HCT116 (cell line): ENCODE measurements around the gene DLG2. TPM values are rescaled to one million over a fixed set of nuclear protein-coding genes. Genes with fewer than 3 reads are reported as not detected.

ENCODE experiments used
- ATAC-seq: fragments of 200-7000 bp; cut with Tn5 transposase; 2 replicates; pipeline ENCODE4 v1.9.1; 2020; ENCODE audit warnings: mild to moderate bottlenecking, moderate library complexity
- BruUV-seq: library from RNA; stranded (reverse); fragments of 400-500 nt; replicated peaks from 2 replicates; lab custom pipeline; 2021; lab: Mats Ljungman, UMichigan
- CTCF ChIA-PET: fragments of 300-600 bp; sonication (Branson Sonifier 250); formaldehyde crosslinking; loops from one replicate; lab custom pipeline; 2021; ENCODE audit warnings: antibody characterized with exemption; lab: Charles Lee
- POLR2A ChIA-PET: fragments of 300-600, 350-600 bp; sonication (Branson Sonifier 250); formaldehyde crosslinking; loops from one replicate; lab custom pipeline; 2021; ENCODE audit warnings: antibody characterized with exemption; lab: Charles Lee
- RAD21 ChIA-PET, 2 experiments: fragments of 300-600 bp; sonication (Branson Sonifier 250); formaldehyde crosslinking; loops; one replicate each; lab custom pipeline; 2023; ENCODE audit warnings: low total read pairs in 2 of 2; ENCODE audit not compliant: uncharacterized antibody in 2 of 2, unreplicated experiment in 2 of 2, low non-redundant PET in 1 of 2; lab: Charles Lee
- DNase-seq: peaks from one replicate; pipeline ENCODE4 v3.0.0-alpha.2; 2010; ENCODE audit warnings: low read depth, low spot score
- H2AFZ ChIP-seq: fragments of 200-600 bp; shearing (Covaris generic), sonication (generic); 2 replicates; pipeline ENCODE4 v1.6.1; 2017; ENCODE audit warnings: low read depth, mixed run types, mixed read lengths, antibody characterized with exemption, low read length; ENCODE audit not compliant: poor library complexity, severe bottlenecking
- H3K27ac ChIP-seq: 2 replicates; pipeline ENCODE4 v1.5.1; 2012; ENCODE audit warnings: low read depth, low read length
- H3K27me3 ChIP-seq: fragments of 200-600 bp; sonication (generic); 2 replicates; pipeline ENCODE4 v1.6.1; 2016; ENCODE audit warnings: mixed run types, low read length, mixed read lengths; ENCODE audit not compliant: insufficient read depth
- H3K36me3 ChIP-seq, 2 experiments: fragments of 200-500 bp in 1 of 2; fragments of 200-600 bp in 1 of 2; sonication (Bioruptor generic) in 1 of 2; sonication (generic) in 1 of 2; 2 replicates each; pipeline versions ENCODE4 v1.5.1 to v1.6.1; 2014 to 2016; ENCODE audit warnings: low read length in 2 of 2, inconsistent platforms in 1 of 2, mixed read lengths in 1 of 2, mixed run types in 1 of 2; ENCODE audit not compliant: insufficient read depth in 2 of 2, control insufficient read depth in 1 of 2
- H3K4me1 ChIP-seq, 2 experiments: fragments of 200-600 bp in 1 of 2; sonication (generic) in 1 of 2; 2 replicates each; pipeline versions ENCODE4 v1.5.1 to v1.6.1; 2012 to 2017; ENCODE audit warnings: low read length in 2 of 2, inconsistent platforms in 1 of 2, mild to moderate bottlenecking in 1 of 2, mixed read lengths in 1 of 2, mixed run types in 1 of 2, moderate library complexity in 1 of 2; ENCODE audit not compliant: insufficient read depth in 2 of 2, control insufficient read depth in 1 of 2
- H3K4me2 ChIP-seq: fragments of 200-600 bp; sonication (generic); 2 replicates; pipeline ENCODE4 v1.6.1; 2017; ENCODE audit warnings: mixed run types, low read length, mixed read lengths
- H3K4me3 ChIP-seq, 2 experiments: fragments of 200-600 bp in 1 of 2; sonication (generic) in 1 of 2; replicated peaks in 1 of 2; 2 replicates each; pipeline ENCODE4 v1.5.1; 2011 to 2016; ENCODE audit warnings: low read length in 2 of 2, control low read depth in 1 of 2, low read depth in 1 of 2, mild to moderate bottlenecking in 1 of 2, mixed read lengths in 1 of 2, mixed run types in 1 of 2
- H3K79me2 ChIP-seq: fragments of 200-600 bp; sonication (generic); 2 replicates; pipeline ENCODE4 v1.6.1; 2017; ENCODE audit warnings: mild to moderate bottlenecking, mixed run types, low read length, moderate library complexity, mixed read lengths; ENCODE audit not compliant: insufficient read depth
- H3K9ac ChIP-seq: fragments of 200-600 bp; sonication (generic); 2 replicates; pipeline ENCODE4 v1.6.1; 2016; ENCODE audit warnings: low read length, mixed read lengths
- H3K9me2 ChIP-seq: fragments of 200-600 bp; sonication (generic), shearing (Covaris generic); 2 replicates; pipeline ENCODE4 v1.6.1; 2017; ENCODE audit warnings: mixed run types, mild to moderate bottlenecking, moderate library complexity; ENCODE audit not compliant: insufficient read depth
- H3K9me3 ChIP-seq, 2 experiments: fragments of 200-500 bp in 1 of 2; fragments of 200-600 bp in 1 of 2; sonication (Bioruptor generic) in 1 of 2; sonication (generic) in 1 of 2; 2 replicates each; pipeline ENCODE4 v1.6.1; 2014 to 2017; ENCODE audit warnings: low read length in 2 of 2, mixed read lengths in 2 of 2, inconsistent platforms in 1 of 2, low read depth in 1 of 2, mild to moderate bottlenecking in 1 of 2, mixed run types in 1 of 2, moderate library complexity in 1 of 2; ENCODE audit not compliant: control insufficient read depth in 1 of 2, insufficient read depth in 1 of 2
- H4K20me1 ChIP-seq: fragments of 200-600 bp; sonication (generic), shearing (Covaris generic); 2 replicates; pipeline ENCODE4 v1.6.1; 2017; ENCODE audit warnings: mixed run types, mild to moderate bottlenecking, moderate library complexity; ENCODE audit not compliant: insufficient read depth
- CBX3 ChIP-seq: IDR thresholded peaks from 2 replicates; pipeline ENCODE4 v1.6.1; 2012; ENCODE audit warnings: low read depth
- CEBPB ChIP-seq: IDR thresholded peaks from 2 replicates; pipeline ENCODE4 v1.6.1; 2012; ENCODE audit warnings: low read depth
- EGR1 ChIP-seq: IDR thresholded peaks from 2 replicates; pipeline ENCODE4 v1.6.1; 2012; ENCODE audit warnings: low read depth
- EZH2 ChIP-seq: fragments of 200-600 bp; sonication (generic); IDR thresholded peaks from 2 replicates; pipeline ENCODE4 v1.6.1; 2017; ENCODE audit warnings: antibody characterized with exemption, mixed run types
- EZH2phosphoT487 ChIP-seq: fragments of 200-600 bp; IDR thresholded peaks from 2 replicates; pipeline ENCODE4 v1.6.1; 2018; ENCODE audit warnings: antibody characterized with exemption, borderline replicate concordance
- FOSL1 ChIP-seq: IDR thresholded peaks from 2 replicates; pipeline ENCODE4 v1.6.1; 2012; ENCODE audit warnings: low read depth
- JUND ChIP-seq: IDR thresholded peaks from 2 replicates; pipeline ENCODE4 v1.6.1; 2012
- POLR2A ChIP-seq: IDR thresholded peaks from 2 replicates; pipeline ENCODE4 v1.7.0; 2011; ENCODE audit warnings: borderline replicate concordance; ENCODE audit not compliant: insufficient read depth, insufficient read length; ENCODE audit errors: extremely low read depth
- POLR2AphosphoS5 ChIP-seq: IDR thresholded peaks from 2 replicates; pipeline ENCODE4 v1.6.1; 2011; ENCODE audit warnings: mild to moderate bottlenecking, low read depth, low read length, moderate library complexity
- SP1 ChIP-seq: IDR thresholded peaks from 2 replicates; pipeline ENCODE4 v1.6.1; 2012; ENCODE audit warnings: low read depth
- TCF7L2 ChIP-seq: IDR thresholded peaks from 2 replicates; pipeline ENCODE4 v1.7.0; 2011; ENCODE audit warnings: borderline replicate concordance, inconsistent platforms; ENCODE audit not compliant: insufficient read depth, insufficient read length; ENCODE audit errors: extremely low read depth
- ZFX ChIP-seq: fragments of 450-650 bp; IDR thresholded peaks from 2 replicates; pipeline ENCODE4 v1.6.1; 2017
- intact Hi-C: fragments of 100-400 bp; cut with micrococcal nuclease; formaldehyde crosslinking; loops from 2 replicates; pipeline ENCODE4 v1.10.0; 2022
- total RNA-seq: library from RNA; stranded (reverse); gene quantifications from one replicate; pipeline ENCODE4 v1.2.1, GENCODE V29; 2021; ENCODE audit not compliant: unreplicated experiment
- TF ChIP-seq, protein P1 (sequence below): IDR thresholded peaks from 2 replicates; pipeline ENCODE4 v1.6.1; 2012
- TF ChIP-seq, protein P2 (sequence below): IDR thresholded peaks from 2 replicates; pipeline ENCODE4 v1.6.1; 2012; ENCODE audit warnings: low read depth
- TF ChIP-seq, protein P3 (sequence below): IDR thresholded peaks from 2 replicates; pipeline ENCODE4 v1.6.1; 2012
- TF ChIP-seq, protein P4 (sequence below): IDR thresholded peaks from 2 replicates; pipeline ENCODE4 v1.6.1; 2011; ENCODE audit warnings: mild to moderate bottlenecking, low read length, moderate library complexity; ENCODE audit not compliant: insufficient replicate concordance; ENCODE audit errors: extremely low read depth

Gene DLG2
- total RNA-seq, 1 experiment from 2014 or later = 2.4 TPM

DNA sequence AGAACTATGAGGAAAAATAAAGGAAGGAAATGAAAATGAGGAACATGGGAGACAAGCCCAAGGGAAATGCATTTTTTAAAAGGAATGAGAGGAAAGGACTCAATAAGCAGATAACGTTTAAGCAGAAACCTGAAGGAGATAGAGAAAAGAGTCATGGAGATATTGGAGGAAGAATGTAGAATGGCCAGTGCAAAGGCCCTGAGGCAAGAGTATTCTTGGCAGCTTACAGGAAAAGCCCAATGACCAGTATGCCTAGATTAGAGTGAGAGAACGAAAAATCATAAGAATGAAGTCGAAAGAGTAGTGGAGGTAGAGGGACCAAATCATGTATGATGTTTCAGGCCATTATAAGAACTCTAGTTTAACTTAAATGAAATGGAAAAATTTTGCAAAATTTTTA, 220.3 kb downstream of the DLG2 start:
- intact Hi-C loops = no loop called here
- no peak overlapping the region for H3K9ac ChIP-seq
- no TSS peak for BruUV-seq
- H3K4me3 ChIP-seq = no peak overlapping the region
- 0 out of 2 replicates have a peak, but pooled peaks cover 6% of the 10 kb centered on the region for H3K27me3 ChIP-seq
- no peaks in the 10 kb centered on the region for H4K20me1 ChIP-seq
- DNase-seq (no peak), ATAC-seq (no peak)
- H3K9me2 ChIP-seq = no peaks in the 10 kb centered on the region
- H3K4me1 ChIP-seq = no peaks in the 10 kb centered on the region
- H2AFZ ChIP-seq = no peak overlapping the region
- no peak overlapping the region for H3K27ac ChIP-seq
- H3K79me2 ChIP-seq = no peaks in the 10 kb centered on the region
- TF ChIP-seq FOSL1 (no peak), EGR1 (no peak), CBX3 (no peak), POLR2AphosphoS5 (no peak), SP1 (no peak), CEBPB (no peak), EZH2phosphoT487 (no peak), EZH2 (no peak), ZFX (no peak), TCF7L2 (no peak), POLR2A (no peak), JUND (no peak)
- TF ChIP-seq, protein P1, sequence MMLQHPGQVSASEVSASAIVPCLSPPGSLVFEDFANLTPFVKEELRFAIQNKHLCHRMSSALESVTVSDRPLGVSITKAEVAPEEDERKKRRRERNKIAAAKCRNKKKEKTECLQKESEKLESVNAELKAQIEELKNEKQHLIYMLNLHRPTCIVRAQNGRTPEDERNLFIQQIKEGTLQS = no peak
- TF ChIP-seq, protein P2, sequence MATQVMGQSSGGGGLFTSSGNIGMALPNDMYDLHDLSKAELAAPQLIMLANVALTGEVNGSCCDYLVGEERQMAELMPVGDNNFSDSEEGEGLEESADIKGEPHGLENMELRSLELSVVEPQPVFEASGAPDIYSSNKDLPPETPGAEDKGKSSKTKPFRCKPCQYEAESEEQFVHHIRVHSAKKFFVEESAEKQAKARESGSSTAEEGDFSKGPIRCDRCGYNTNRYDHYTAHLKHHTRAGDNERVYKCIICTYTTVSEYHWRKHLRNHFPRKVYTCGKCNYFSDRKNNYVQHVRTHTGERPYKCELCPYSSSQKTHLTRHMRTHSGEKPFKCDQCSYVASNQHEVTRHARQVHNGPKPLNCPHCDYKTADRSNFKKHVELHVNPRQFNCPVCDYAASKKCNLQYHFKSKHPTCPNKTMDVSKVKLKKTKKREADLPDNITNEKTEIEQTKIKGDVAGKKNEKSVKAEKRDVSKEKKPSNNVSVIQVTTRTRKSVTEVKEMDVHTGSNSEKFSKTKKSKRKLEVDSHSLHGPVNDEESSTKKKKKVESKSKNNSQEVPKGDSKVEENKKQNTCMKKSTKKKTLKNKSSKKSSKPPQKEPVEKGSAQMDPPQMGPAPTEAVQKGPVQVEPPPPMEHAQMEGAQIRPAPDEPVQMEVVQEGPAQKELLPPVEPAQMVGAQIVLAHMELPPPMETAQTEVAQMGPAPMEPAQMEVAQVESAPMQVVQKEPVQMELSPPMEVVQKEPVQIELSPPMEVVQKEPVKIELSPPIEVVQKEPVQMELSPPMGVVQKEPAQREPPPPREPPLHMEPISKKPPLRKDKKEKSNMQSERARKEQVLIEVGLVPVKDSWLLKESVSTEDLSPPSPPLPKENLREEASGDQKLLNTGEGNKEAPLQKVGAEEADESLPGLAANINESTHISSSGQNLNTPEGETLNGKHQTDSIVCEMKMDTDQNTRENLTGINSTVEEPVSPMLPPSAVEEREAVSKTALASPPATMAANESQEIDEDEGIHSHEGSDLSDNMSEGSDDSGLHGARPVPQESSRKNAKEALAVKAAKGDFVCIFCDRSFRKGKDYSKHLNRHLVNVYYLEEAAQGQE = no peak
- TF ChIP-seq, protein P3, sequence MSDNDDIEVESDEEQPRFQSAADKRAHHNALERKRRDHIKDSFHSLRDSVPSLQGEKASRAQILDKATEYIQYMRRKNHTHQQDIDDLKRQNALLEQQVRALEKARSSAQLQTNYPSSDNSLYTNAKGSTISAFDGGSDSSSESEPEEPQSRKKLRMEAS = no peak
- TF ChIP-seq, protein P4, sequence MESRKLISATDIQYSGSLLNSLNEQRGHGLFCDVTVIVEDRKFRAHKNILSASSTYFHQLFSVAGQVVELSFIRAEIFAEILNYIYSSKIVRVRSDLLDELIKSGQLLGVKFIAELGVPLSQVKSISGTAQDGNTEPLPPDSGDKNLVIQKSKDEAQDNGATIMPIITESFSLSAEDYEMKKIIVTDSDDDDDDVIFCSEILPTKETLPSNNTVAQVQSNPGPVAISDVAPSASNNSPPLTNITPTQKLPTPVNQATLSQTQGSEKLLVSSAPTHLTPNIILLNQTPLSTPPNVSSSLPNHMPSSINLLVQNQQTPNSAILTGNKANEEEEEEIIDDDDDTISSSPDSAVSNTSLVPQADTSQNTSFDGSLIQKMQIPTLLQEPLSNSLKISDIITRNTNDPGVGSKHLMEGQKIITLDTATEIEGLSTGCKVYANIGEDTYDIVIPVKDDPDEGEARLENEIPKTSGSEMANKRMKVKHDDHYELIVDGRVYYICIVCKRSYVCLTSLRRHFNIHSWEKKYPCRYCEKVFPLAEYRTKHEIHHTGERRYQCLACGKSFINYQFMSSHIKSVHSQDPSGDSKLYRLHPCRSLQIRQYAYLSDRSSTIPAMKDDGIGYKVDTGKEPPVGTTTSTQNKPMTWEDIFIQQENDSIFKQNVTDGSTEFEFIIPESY = no peak
- H3K36me3 ChIP-seq = no peaks in the 10 kb centered on the region
- ChIA-PET CTCF (no interaction called here), POLR2A (no interaction called here), RAD21 (no interaction called here)
- H3K4me2 ChIP-seq = no peak overlapping the region
- H3K9me3 ChIP-seq = no peaks in the 10 kb centered on the region
